GM19238 (cell line): ENCODE results near the gene TNFSF11.

Experiments used
- DNase-seq: peaks from one replicate; pipeline ENCODE4 v3.0.0; 2011; ENCODE audit warnings: low spot score; ENCODE audit not compliant: insufficient read length

Gene TNFSF11, protein sequence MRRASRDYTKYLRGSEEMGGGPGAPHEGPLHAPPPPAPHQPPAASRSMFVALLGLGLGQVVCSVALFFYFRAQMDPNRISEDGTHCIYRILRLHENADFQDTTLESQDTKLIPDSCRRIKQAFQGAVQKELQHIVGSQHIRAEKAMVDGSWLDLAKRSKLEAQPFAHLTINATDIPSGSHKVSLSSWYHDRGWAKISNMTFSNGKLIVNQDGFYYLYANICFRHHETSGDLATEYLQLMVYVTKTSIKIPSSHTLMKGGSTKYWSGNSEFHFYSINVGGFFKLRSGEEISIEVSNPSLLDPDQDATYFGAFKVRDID

DNA sequence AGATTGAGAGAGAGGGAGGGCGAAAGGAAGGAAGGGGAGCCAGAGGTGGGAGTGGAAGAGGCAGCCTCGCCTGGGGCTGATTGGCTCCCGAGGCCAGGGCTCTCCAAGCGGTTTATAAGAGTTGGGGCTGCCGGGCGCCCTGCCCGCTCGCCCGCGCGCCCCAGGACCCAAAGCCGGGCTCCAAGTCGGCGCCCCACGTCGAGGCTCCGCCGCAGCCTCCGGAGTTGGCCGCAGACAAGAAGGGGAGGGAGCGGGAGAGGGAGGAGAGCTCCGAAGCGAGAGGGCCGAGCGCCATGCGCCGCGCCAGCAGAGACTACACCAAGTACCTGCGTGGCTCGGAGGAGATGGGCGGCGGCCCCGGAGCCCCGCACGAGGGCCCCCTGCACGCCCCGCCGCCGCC, at the start of gene TNFSF11:
TNFSF11 (plus strand) TSS at position 142 of the 400 bp plus-strand sequence; CDS start at position 294, 152 bp downstream.
- DNase-seq: peak; percentile 22

DNA sequence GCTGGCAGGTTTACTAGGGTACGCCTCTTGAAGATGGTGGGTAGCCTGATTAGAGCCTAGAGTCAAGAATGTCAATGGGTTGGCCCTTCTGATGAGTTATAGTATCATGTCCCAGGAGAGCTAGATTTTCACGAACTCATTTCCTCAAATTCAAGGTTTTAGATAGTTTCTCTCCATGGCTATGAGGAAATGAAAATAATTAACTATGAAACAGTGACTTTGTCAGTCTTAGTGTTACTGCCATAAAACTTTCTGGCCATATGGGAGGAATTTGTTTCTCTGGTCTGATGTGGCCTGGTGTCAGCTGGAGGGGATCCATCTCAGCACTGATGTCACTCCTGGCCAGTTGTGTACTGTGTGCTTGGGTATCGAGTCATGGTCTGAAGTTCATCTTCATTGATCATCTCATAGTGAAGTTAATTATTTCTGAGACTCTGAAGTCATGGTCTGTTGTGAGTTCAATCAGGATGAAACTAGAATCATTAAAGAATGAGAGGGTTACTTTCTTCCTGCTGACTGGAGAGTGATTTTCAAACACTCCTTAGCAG, 49.4 kb upstream of the TNFSF11 start:
- DNase-seq: peak; percentile 22

DNA sequence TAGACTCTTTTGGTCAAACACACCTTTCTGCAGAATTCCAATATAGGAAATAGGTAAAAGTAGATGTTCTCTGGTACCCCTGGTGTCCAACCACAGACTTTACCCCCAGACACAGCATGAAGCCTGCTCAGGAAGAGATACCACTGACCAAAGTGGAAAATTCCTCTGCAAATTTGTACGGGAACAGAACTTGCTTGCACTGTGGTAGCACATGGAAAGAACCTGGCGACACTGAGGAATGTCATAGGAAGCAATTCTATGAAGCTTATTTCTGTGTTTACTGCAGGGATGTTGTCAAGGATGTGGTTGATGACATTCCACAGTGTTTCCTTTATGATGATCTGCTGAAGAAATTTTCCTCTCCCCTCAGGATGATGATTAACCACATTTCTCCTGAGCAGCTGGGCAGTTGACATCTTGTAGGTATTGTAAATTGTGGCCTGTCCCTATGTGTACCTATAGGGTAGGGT, 48.9 kb upstream of the TNFSF11 start:
- DNase-seq: no peak

DNA sequence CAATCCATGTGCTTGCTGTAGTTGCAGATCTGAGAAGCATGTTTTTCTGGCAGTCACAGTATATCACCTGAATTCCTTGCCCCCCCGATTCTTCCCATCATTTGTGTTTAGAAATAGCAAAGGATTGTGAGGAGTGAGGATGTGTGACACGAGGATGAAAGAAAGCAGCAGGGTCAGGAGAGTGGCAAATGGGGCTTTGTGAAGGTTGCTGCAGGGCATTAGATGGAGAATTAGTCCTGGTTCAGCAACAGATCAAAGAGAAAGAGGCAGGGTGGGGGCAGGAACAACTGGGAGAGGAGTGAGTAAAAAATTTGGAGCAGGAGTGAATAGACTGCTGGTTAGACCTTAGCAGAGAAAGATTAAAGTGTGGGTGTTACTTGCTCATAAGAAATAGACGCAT, 47.7 kb upstream of the TNFSF11 start:
- no peak for DNase-seq

DNA sequence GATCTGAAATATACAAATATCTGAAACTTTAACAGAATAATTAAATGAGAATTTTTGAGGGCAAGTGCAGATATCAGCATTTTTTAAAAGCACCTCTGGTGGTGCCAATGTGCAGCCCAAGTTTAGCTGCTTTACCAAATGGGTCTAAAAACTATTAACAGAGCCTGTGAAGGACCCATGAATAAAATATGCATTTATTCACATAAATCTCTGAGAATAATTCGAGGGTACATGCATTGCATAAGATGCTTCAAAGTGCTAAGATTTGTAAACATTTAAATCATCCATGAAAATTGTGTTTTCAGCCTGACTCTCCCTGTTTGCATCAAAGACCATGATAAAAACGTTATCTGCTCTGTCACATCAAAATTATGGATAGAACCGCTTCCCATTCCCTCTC, 47.1 kb upstream of the TNFSF11 start:
- DNase-seq: no peak

DNA sequence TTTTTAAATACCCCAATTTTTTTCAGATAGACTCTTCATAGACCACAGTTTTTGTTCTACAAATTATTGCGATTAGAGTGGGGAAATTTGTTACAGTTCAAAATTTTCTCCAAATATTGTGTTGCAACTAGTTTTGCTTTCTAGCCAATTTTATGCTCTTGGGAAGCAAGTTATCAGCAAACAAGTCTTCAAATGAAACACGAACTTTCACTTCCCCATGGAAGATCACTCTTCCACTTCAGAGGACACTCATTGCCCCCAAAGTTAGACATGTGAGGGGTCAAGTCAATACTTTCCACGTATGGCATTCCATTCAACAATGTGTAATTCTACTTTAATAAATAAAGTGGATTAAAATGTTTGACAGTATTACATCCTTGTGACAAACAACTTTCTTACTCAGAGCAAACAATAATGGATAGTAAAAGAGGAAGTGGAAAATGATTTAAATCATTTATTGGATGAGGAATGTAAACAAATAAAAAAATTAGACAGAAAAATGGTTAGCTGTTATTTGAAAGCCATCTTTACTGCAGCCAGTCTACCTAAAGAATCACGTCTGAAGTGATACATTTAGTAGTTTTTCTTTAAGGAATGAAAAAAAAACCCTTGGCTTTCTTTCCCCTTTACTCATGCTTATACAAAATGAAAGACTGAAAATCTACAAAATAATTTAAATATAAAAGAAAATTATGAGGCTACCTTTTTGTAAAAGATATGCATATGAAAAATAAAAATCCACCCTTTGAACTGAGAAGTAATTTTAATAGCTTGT, 41.2 kb upstream of the TNFSF11 start:
- DNase-seq: peak; percentile 9

DNA sequence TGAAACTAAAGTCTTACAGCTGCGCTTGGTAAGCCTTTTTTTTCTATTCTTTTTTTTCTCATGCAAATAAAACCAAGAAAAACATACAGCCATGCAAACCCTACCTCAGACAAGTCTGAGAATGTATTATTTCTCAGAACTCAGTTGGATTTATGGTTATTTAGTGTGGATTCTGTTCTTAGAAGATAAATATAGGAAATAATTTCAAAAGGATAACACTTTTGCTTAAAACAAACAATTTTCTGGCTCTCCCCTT, 40.7 kb upstream of the TNFSF11 start:
- no peak for DNase-seq

DNA sequence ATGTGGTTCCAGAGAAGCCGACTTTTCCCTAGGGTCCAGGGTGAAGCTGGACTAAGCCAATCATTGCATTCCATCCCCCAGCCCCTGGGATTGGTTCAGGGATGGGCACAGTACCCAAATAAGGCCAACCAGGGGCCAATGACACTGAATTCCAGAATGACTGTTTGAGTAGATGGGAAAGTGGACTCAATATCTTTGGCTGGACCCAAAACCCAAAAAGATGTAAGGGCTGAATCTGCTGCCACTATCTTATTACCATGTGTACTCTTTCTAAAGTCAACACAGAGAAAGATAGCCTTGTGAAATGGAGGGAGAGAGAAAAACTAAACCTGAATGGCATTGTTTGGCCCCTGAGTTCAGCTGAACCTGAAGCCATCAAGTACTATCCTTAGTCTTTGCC, 39.2 kb upstream of the TNFSF11 start:
- no peak for DNase-seq

DNA sequence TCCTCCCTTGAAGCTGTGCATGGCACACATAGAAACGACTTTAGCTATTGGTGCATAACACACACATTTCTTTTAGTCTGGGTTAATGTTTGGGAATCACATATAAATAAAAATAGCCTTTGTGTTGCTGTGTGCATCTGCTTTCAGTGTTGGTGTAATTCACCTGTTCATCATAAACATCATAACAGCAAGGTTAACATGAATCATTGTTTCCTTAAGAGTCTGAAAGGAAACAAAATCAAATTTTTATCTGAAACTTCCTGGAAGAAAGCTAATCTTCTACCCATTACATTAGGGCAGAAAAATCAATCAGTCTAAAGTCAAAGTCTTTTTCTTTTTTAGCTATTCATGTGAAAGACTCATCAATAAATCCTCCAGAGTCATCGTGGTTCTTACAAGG, 35.0 kb upstream of the TNFSF11 start:
- DNase-seq: no peak

DNA sequence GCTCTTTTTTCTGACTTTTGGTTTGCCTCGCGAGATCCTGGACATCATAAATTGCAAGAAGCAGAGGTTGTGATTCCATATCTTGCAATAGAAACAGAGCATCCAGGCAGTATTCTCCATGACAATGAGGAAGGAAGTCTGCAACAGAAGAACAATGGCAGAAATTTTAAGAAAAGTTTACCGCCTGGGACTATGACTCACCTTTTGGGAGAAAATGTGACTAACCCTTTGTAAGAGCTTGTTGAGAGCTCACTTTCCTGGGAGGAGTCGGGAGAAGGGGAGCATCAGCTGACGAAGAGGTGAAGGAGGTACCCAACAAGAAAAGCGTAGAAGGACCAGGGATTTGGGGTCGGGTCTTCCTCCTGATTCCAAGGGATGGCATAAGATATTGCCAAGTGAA, 34.3 kb upstream of the TNFSF11 start:
- no peak for DNase-seq

DNA sequence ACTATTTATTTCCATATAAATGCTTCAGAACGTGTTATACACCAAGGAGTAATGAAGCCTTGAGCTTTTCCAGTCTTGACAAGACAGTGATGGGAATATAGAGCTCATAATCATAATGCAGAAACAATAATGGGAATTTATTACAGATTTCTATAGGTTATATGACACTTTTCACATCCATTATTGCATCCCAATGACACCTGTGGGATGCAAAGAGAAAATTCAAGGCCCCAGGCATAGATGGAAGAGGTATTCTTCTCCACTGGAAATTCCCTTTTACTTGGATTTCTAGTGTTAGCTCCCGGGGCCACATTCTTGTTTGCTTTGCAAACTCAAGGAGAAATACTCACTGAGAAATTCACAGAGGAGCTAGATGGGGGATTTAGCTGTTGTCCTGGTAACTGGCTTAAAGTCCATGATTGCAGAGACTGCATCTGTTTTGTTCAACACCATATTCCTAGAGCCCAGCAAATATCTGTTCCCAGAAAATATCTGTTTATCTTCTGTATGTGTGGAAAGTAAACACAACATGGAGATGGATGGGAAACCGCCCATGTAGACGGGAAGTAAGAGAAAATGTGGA, 30.6 kb upstream of the TNFSF11 start:
- DNase-seq: no peak

DNA sequence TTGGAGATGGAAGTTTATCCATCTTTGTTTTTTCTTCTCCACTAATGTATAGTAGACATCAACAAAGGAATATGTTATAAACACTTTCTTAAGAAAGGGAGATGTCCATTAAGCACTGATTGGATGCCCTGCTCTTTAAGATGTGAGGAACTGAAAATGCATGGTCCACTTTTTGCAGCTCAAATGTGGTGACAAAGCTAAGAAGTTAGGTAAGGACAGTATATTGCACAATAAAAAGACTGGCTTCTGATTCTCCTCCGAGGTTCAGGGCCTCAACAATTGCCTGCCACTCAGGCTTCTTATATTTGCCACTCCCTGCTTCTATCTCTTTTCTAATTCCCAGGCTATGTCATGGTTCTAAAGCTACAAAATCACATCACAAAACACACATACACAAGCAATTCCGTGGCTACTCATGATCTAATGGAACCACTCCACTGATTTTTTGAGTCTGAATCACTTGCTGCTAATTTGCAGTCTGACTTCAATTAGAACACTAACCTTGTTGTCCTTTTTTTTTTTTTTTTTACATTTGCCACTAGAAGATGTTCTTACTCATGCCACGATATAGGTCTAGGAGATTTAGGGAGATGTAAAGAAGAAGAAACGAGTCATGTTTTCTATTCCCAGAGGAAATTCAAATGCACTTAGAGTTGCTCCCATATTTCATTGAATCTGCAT, 29.6 kb upstream of the TNFSF11 start:
- no peak for DNase-seq

DNA sequence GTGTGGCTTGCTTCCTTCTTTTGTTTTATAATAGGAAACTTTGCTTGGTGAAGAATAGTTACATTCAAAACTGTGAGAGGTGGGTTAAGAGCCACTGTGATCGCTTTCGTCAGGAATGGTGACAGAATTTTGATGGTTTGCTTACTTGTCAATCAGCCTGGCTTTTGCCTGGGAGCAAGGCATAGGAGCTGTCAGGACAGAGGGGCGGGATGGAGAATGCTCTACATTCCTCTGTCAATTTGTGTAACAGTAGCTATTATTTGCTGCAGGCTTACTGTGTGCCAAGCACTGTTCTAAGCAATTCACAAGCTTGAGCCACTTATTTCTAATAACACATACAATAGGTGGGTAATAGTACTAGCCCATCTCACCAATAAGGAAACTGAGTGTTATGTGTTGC, 28.1 kb upstream of the TNFSF11 start:
- no peak for DNase-seq

DNA sequence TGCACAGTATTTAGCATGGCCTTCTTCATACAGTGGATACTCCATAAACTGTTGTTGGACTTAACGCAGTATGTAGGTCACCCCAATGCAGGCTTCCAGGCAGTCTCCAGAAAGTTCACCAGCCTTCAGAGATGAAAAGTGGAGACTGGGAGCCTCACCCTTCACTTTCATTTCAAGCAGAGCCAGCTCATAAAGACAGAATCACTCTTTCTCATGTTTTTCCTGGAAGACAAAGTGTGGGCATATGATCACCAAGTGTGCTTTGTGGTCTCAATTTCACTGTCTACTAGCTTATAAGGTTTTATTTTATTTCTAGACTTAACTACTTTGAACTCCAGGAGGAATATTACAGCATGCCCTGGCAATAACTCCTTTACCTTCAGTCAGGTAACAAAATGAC, 26.3 kb upstream of the TNFSF11 start:
- no peak for DNase-seq

DNA sequence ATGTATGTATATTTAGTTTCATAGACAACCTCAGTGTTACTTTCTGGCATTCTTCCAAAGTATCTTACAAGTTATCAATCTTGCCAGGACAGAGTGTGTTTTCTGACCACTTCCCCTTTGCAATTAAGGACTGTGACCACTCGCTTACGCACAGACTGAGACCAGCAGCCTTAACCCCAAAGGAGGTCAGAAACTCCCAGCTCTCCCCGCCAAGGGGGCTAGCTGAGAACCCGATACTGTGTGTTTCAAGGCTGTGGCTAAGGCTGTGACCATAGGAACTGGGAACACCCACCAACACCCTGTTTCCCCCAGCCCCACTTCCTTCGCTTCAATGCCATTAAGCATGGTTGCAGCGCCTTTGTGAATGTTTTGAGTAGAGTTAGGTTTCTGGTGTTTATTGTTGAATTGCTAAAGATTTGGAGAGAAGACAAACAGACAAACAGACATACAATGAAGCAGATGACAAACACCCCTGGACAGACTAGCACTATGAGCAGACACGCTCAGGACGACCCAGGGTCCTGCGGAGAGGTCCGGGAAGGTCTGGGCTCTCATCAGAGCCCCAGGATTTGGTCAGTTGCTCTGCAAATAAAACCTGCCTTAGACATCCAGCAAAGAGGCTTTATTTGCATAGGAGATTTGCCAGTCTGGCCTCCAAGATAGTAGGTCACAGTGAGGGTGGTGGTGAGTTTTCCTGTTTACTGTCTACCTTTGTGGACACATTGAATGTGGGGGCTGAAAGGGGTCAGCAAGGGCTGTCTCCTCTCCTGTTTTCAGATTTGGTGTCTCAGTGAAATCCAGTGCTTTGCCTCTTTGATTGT, 25.0 kb upstream of the TNFSF11 start:
- DNase-seq: peak; percentile 71

DNA sequence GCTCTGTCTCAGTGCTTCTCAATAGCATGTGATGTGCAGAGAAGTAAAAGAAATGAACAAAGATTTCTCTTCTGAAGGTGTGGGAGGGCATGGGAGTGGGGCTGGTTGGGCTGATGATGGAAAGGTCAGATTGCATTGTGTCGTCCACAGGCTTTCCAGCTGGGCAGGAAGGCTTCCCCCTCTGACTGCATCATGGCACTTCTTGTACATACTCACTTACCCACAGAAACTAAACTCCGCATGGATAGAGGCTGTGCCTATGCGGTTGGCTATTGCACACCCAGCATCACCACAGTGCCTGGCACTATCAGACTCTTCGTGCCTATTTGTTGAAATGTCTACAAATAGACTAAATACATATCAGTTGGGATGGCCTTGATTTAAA, 24.4 kb upstream of the TNFSF11 start:
- no peak for DNase-seq

DNA sequence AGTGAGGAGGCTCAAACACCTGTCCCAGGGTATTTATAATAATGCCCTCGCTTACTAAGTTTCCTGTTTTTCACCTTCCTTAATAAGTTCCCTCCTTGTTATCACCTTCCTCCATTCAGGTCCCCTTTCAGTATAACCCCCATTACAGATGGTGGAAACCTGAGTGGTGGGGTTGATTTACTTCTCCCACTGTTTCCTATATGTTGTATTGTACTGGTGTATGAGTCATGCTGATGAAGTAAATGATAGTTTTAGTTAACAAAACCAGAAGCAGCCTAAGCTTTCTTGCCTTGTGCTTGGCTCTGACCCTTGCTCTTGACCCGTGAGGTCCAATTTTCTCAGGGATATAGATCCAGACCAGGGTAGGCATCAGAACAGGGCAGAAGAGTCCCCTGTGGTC, 22.3 kb upstream of the TNFSF11 start:
- DNase-seq: no peak

DNA sequence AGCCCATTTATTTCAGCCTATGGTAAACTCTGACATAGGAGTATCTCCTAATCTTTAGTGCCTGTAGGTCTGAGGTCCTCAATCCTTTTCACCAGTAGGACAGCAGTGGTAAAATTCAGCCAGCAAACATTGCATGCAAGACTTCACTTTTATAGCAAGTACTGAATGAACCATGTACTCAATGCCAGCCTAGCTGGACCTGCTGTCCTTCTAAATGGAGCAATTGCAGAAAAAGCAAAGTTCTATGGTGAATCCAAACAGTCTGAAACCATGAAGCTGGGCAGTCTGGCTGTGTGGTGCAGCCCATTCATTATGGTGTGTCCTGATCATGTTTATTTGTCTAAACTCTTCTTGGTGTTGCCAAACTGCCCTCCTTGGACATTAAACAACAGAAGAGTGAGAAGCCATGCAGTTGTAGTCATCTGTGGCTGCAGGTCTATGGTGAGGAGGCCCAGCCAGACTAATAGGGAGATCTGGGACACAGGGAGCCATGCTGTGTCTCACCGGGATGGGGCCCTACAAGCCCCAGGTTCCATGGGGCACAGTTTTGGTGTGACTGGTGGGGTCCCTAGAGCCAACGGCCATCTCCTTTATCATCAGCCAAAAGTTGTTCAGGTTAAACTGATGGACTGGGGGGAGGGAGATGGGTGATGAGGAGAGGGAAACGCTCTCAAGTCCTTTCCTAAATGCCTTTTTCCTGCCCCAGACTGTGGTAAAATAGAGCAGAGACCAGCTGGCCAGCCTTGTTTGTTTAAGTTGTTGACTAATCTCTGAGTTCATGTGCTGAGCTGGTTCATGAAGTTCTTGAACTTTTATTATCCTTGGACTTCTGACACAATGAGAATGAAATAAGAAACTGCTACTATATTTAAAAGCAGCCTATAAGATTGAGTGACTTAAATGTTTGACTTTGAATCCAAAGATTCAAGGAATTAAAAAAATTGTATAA, 20.6 kb upstream of the TNFSF11 start:
- no peak for DNase-seq

DNA sequence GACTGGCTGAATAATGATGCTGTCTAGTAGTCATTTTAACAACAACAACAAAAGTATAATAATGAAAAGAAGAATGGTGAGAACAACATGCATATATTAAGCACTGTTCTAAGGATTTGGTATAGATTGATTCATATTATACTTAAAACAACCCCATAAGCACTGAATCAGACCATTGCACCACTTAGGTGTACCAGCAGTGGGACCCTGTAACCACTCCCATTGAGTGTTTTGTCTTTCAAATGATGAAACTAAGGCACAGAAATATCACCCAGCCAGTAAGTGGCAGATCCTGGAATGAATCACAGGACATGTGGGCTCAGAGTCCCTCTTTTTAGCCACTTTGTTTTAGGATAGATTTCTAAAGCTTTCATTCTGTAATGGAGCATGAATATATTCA, 14.9 kb upstream of the TNFSF11 start:
- DNase-seq: no peak
